ENCODE data around the gene DRAM1.

DNA sequence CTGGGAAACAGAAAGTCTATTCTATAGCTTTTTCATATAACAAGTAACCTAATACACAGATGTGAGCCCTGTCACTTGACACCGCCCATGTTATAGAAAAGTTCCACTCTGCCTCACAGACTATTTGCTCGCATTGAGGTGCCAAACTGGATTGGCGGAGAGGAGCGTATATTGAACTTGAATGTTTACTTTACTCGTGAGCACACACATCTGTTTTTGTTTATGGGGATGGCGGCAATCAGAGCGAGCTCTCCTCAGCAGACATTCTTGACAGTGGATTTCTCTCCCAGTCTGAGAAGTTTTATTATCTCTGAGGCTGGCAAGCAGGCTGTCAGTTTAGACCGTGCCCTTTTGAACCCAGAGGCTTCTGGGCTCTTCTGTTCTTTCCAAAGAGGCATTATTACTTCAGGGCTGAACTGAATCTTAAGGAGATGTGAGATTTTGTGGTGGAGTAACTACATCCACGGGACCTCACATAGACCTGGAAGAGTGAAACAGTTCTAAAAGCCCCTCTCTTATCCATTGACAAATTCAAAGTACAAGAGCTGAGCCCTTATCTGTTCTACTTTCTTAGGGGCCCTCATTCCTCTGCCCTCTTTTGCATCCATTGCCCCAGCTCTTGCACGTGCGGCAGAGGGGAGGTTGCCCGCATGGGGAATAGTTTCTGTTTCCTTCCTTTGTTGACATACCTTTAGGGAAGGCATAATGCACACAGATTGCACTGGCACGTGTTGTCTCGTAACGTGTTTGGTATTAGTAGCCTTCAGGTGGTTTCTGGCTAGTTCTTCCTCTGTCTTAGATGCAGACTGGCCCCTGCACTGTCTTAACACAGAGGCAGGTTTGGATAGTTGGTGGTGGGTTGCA is 68.2 kb downstream of the DRAM1 start:
- no peak for TF ChIP-seq EP300 (IDR thresholded peaks at IDR 0.05; ENCODE audit: borderline replicate concordance in 1 of 2, control insufficient read depth in 1 of 2, low read depth in 2 of 2, low read length in 2 of 2)
- no peak for TF ChIP-seq JUNB (IDR thresholded peaks at IDR 0.05)
- TF ChIP-seq, protein P1, sequence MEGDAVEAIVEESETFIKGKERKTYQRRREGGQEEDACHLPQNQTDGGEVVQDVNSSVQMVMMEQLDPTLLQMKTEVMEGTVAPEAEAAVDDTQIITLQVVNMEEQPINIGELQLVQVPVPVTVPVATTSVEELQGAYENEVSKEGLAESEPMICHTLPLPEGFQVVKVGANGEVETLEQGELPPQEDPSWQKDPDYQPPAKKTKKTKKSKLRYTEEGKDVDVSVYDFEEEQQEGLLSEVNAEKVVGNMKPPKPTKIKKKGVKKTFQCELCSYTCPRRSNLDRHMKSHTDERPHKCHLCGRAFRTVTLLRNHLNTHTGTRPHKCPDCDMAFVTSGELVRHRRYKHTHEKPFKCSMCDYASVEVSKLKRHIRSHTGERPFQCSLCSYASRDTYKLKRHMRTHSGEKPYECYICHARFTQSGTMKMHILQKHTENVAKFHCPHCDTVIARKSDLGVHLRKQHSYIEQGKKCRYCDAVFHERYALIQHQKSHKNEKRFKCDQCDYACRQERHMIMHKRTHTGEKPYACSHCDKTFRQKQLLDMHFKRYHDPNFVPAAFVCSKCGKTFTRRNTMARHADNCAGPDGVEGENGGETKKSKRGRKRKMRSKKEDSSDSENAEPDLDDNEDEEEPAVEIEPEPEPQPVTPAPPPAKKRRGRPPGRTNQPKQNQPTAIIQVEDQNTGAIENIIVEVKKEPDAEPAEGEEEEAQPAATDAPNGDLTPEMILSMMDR (IDR thresholded peaks at IDR 0.05 in 2 of 3, conservative IDR thresholded peaks at IDR 0.05 in 1 of 3; ENCODE audit: control insufficient read depth in 2 of 3, extremely low read depth in 1 of 3, insufficient read depth in 1 of 3, low read depth in 3 of 3, low read length in 3 of 3) = no peak
